Measurements from ENCODE around the gene KCNQ4.

The KCNQ4 gene

GRCh38 chr1:40755067-40755466 lies 28.5 kb upstream of the KCNQ4 start:
- DNase-seq, result no peak

GRCh38 chr1:40756523-40756922 lies 27.1 kb upstream of the KCNQ4 start:
- no peak for DNase-seq

GRCh38 chr1:40757084-40757483 lies 26.5 kb upstream of the KCNQ4 start:
- DNase-seq, result no peak

- no peak for DNase-seq
Observed at GRCh38 chr1:40758004-40758403, 25.6 kb upstream of the KCNQ4 start.

GRCh38 chr1:40758578-40759343 lies 24.8 kb upstream of the KCNQ4 start:
- no peak for DNase-seq

GRCh38 chr1:40760984-40761383 lies 22.6 kb upstream of the KCNQ4 start:
- DNase-seq, result no peak

- DNase-seq, result no peak
Observed at GRCh38 chr1:40762144-40762923, 21.3 kb upstream of the KCNQ4 start.

- no peak for DNase-seq
Observed at GRCh38 chr1:40763742-40764532, 19.6 kb upstream of the KCNQ4 start.

GRCh38 chr1:40764981-40765380 lies 18.6 kb upstream of the KCNQ4 start:
- DNase-seq, result no peak

GRCh38 chr1:40766017-40766416 lies 17.6 kb upstream of the KCNQ4 start:
- DNase-seq, result no peak

GRCh38 chr1:40766560-40766959 lies 17.0 kb upstream of the KCNQ4 start:
- no peak for DNase-seq

GRCh38 chr1:40768146-40768990 lies 15.2 kb upstream of the KCNQ4 start:
- no peak for DNase-seq

- DNase-seq, result no peak
Observed at GRCh38 chr1:40769815-40770214, 13.8 kb upstream of the KCNQ4 start.

- no peak for DNase-seq
Observed at GRCh38 chr1:40770296-40771070, 13.1 kb upstream of the KCNQ4 start.

GRCh38 chr1:40772146-40772955 lies 11.2 kb upstream of the KCNQ4 start:
- peak in 1 of 2 experiments; percentile 49 for DNase-seq

- peak; percentile 39 to 75 for DNase-seq
Observed at GRCh38 chr1:40773748-40774265, 9.8 kb upstream of the KCNQ4 start.

- peak; percentile 27 to 55 for DNase-seq
Observed at GRCh38 chr1:40774266-40774998, 9.2 kb upstream of the KCNQ4 start.

GRCh38 chr1:40776236-40777072 lies 7.1 kb upstream of the KCNQ4 start:
- no peak for DNase-seq
